AG09319 (cell line): ENCODE measurements around the gene MAML1.

ENCODE experiments used
- DNase-seq: peaks from one replicate; pipeline ENCODE4 v3.0.0-alpha.2; 2010; ENCODE audit warnings: low read depth; ENCODE audit errors: extremely low read depth
- CTCF ChIP-seq: IDR thresholded peaks from 2 replicates; pipeline ENCODE4 v1.5.1; 2011; ENCODE audit warnings: low read depth, mild to moderate bottlenecking, inconsistent platforms, low read length, moderate library complexity

The MAML1 gene

DNA sequence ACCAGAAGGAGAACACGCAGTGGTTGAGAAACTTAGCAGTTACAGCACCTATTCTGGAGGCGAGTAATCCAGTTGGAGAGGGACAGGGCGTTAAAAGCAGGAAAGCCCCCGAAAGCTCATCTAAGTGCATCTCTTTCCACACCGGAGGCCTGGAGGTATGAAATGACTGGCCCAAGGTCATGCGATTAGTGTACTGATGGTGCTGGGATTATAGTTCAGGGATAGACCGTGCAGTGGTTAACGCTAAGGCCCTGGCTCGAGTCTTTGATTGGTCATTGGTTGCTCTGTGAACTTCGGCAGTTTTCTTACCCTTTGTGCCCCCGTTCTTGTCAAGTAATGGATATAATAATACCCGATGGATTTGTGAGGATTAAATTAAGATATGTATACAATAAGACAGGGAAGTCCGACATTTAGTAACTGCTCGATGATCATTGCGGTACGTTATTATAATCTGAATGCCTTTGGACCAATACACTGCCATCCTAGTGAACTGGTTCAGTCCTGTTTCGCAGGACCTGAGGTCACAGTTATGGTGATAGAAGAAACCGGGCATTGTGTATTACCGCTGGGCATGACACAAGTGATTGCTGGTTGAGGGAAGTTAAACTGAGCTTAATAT is 32.9 kb upstream of the MAML1 start:
- DNase-seq, result no peak
- no peak for TF ChIP-seq CTCF

- no peak for DNase-seq
- TF ChIP-seq CTCF, result no peak
These were observed 32.2 kb upstream of the MAML1 start for GRCh38 chr5:179700401-179700918.

DNA sequence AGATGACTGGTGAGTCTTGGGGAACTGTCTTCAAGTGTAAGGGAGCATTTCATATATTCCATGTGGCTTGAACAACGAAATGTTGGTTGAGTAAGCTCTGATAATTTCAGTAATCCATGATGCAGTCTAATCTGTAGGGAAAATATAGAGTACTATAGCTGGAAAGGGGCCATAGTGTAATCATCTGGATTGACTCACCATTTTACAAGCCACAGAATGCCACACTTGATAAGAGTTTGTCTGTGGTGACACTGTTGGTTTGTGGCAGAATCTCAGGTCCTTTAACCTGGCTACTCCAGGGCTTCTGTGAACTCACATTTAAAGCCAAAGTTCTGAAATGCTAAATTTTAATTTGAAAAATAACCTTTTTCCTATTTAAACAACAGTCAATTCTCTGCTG is 16.3 kb upstream of the MAML1 start:
- TF ChIP-seq CTCF, result no peak
- no peak for DNase-seq

DNA sequence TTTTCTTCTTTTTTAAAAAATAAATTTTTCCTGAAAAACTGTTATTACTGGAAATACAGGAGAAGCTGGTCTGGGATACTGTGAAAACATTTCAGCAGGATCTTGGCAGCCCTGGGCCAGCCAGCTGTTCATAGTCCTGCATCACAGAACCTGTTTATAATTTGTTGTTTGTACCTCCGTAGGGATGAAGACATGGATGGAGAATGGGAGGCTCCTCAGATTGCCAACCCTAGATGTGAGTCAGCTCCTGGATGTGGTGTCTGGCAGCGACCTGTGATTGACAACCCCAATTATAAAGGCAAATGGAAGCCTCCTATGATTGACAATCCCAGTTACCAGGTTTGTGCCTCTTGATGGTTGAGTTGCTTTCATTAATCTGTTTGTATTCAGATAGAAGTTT is 12.4 kb upstream of the MAML1 start:
- DNase-seq, result no peak
- no peak for TF ChIP-seq CTCF

DNA sequence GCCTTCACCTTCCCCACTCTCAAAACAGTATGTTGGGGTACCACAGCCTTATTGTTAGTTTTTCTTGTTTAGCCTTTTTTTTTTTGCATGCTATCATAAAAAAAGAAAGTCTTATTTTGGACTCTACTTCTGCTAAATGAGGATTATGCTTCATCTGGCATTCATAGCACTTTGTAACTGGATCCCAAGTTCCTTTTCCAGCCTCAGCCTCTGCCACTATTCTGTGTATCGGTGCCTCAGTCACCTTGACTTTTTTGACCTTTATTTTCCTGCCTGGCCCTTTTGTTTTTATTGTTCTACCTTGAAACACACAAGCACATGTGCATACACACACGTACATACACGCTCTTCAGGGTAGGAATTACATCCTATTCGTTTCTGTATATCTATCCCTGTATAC is 8.5 kb upstream of the MAML1 start:
- no peak for TF ChIP-seq CTCF
- no peak for DNase-seq

- TF ChIP-seq CTCF, result no peak
- no peak for DNase-seq
These were observed 5.5 kb upstream of the MAML1 start for GRCh38 chr5:179727106-179727505.

DNA sequence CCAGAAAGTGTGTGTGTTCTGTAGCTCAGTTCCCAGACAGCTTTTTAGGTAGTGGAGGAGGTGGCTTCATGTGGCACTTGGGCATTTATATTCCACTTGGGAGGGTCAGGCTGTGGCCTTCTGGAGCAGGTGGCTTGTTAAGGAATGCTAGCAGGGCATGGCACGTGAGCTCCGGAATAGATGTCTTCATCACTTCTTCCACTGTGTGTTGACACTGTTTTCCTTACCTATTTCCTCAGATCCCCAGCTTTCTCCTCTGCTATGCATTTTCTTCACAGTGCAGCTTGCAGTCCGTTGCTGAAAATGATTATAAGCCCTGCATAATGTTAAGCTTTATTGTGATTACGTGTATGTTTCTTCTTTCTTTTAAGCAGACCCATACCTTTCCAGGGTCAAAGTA is 3.3 kb upstream of the MAML1 start:
- no peak for TF ChIP-seq CTCF
- no peak for DNase-seq
